VCaP (cell line): ENCODE results near the gene MEF2C.

ENCODE experiments used
- H3K27ac ChIP-seq: fragments of 450-650 bp; 2 replicates; pipeline ENCODE4 v1.5.1; 2017
- TF ChIP-seq, protein P1 (sequence below): fragments of 450-650 bp; conservative IDR thresholded peaks from 2 replicates; pipeline ENCODE4 v1.5.1; 2017; ENCODE audit warnings: mild to moderate bottlenecking, moderate library complexity

MEF2C gene

DNA sequence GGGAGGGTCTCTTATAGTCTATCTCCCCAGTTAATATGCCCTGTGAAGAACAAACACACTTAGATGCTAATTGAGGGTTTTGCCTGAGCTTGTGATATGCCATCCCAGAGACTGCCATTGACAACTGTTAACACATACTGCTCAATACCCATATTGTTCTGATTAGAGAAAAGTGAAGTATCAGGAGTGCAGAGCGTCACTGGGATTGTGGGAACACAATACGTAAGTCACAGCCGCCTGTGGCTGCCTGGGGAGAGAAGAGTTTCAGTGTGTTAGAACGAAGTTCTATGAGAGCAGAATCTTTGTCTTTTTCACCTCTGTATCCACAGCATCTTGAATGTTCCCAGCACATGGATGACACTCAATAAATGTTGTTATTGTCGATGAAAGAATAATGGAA lies 110.2 kb downstream of the MEF2C start:
- TF ChIP-seq, protein P1, sequence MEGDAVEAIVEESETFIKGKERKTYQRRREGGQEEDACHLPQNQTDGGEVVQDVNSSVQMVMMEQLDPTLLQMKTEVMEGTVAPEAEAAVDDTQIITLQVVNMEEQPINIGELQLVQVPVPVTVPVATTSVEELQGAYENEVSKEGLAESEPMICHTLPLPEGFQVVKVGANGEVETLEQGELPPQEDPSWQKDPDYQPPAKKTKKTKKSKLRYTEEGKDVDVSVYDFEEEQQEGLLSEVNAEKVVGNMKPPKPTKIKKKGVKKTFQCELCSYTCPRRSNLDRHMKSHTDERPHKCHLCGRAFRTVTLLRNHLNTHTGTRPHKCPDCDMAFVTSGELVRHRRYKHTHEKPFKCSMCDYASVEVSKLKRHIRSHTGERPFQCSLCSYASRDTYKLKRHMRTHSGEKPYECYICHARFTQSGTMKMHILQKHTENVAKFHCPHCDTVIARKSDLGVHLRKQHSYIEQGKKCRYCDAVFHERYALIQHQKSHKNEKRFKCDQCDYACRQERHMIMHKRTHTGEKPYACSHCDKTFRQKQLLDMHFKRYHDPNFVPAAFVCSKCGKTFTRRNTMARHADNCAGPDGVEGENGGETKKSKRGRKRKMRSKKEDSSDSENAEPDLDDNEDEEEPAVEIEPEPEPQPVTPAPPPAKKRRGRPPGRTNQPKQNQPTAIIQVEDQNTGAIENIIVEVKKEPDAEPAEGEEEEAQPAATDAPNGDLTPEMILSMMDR = no peak
- H3K27ac ChIP-seq = no peak overlapping the region

DNA sequence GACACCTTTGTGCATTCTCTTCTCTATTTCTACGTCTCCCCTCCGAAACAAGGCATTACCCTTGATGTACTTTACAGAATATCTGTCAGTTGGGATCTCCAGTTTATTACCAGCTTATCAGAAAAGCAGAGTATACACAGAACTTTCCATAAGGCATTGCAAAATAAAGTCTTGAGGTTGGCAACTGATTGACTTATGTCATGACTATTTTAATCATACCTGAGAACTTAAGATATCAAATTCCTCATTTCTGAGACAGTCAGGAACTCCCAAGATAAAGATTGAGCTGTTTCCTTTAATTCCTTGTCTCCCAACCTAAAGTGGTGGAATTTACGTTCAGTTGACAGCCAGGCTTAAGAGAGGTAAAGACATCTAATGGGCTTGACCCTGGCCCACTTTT lies 110.9 kb downstream of the MEF2C start:
- TF ChIP-seq, protein P1 = no peak
- no peak overlapping the region for H3K27ac ChIP-seq

DNA sequence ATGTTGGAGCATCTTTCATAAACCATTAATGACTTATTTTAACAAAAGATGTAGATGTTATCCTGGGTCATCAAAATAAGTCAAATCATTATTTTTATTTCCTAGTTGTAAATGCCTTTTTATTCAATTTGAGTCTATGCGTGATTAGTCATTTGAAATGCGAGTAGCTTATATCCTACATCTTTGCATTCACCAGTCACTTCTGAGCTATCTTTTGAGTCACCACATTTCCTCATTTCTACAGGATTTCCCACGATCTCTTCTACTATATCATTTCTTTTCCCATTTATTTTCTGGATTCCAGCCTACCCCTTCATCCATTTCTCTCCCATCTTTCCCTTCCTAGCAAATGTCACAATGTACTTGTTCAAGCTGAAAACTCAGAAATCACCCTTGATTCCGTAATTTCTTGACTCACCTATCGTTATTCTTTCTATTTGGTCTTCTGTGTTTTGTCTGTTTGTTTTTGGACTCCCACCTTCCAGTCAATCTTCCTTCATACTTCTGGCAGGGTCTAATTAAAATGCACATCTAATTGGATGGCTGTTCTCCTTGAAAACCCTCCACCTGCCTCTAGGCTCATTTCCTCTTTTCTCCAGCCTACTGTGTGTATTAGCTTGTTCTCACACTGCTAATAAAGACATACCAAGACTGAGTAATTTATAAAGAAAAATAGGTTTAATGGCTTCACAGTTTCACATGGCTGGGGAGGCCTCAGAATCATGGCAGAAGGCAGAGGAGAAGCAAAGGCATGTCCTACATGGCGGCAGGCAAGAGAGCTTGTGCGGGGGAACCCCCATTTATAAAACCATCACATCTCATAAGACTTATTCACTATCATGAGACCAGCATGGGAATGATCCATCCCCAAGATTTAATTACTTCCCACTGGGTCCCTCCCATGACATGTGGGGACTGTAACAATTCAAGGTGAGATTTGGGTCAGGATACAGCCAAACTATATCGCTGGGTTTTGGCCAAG lies 112.4 kb downstream of the MEF2C start:
- TF ChIP-seq, protein P1 = no peak
- no peak overlapping the region for H3K27ac ChIP-seq

DNA sequence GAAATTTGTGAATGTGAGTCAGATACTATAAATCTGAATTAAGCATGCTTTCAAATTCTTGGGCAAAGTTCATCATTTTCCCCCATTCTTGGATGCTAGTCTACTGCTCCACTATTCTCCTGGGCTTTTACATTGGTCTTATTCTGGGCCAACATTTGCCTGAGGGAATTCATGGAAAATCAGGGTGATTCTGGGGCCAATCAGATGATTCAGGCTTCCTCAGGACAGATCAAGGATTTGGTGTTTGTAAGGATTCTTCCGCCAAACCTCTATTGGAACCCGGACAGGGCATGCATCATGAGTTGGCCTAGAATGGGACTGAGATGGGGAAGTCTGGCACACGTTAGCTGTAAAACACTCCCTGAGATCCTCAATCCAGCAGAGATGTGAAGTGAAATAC lies 113.8 kb downstream of the MEF2C start:
- TF ChIP-seq, protein P1 = no peak
- no peak overlapping the region for H3K27ac ChIP-seq

DNA sequence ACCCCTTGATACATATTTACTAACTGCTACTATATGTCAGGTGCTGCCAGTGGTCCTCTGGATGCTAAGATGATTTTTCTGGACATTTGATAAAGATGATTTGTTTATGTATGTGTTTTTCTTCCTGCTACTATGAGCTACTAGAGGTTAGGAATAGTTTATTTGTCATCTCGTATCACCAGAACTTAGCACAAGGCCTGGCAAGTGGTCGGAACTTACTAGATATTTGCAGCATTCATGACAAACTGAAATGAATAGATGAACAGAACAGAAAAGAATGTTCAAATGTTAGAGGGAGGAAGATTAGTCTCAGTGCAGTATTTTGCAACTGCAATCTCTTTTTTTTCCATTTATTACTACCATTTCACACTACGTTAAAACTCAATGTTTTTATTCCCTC lies 114.6 kb downstream of the MEF2C start:
- H3K27ac ChIP-seq = no peak overlapping the region
- TF ChIP-seq, protein P1 = no peak

DNA sequence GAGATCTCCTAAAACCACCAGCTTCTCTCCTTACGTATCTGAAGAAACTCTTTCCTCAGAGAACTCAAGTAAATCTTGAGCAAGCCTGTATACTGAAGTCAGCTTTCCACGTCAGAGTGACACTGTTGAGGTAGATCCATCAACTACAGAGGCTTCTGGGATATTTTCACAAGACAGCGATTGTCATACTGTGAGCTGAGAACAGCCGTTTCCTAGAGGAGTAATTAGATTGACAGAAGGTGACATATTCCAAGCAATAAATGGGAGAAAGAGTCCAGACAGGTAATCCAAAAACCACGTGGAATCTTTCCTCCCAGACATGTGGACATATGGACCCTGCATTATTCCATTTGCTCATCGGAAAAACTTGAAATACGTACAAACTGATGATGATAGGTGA lies 117.2 kb downstream of the MEF2C start:
- H3K27ac ChIP-seq = no peak overlapping the region
- TF ChIP-seq, protein P1 = no peak

DNA sequence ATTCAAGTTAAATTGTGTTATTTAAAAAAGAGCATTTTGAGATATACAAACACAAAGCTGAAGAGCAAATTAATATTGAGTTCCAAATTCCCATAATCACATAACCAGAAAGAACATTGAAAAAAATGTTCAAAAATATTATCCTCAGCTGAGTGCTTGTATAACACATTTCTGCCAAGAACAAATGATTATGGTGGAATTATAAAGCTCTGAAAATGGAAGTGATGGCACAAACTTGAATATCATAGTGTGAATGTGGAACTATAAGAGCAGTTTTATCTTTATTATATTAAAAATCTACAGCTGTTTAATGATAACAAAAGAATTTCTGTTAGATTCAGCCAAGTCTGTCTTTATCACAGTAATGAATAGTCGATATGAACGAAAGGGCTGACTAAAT lies 117.8 kb downstream of the MEF2C start:
- H3K27ac ChIP-seq = no peak overlapping the region
- TF ChIP-seq, protein P1 = no peak
